ENCODE measurements around the gene OSBPL10.

The OSBPL10 gene

DNA sequence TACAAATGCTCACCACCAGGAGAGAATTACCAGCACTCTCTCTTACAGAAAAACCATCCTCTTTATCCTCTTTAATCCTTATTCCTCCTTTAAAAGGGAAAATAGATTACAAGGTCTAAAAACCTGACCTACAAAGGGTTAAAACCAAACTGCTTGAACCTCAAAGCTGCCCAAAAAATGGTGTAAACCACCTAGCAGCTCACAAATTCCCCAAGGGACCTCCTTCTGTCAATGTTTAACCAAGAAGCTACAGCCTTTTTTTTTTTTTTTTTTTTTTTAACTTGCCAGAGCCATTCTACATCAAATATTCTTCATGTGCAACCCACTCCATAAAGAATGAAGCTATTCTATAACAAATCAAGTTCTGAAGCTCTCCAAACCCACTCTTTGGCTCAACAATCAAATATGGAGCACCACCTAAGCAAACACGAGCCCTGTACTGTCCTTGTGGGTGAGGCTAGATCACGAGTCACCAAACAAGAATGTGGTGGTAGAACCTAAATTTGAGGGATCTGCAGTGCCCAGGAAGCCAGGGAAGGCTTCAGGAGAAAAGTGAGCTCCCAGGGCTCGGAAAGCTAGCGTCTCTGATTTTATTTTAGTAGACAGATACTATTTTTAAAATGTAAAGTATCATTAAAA is 20.1 kb downstream of the OSBPL10 start:
- Histone ChIP-seq H3K9ac (ENCODE audit: low read depth, low read length, poor library complexity, severe bottlenecking) (no peak overlapping the region), H2AFZ (ENCODE audit: low read length) (no peak overlapping the region)

GRCh38 chr3:31959951-31960792 is 20.9 kb downstream of the OSBPL10 start:
- Histone ChIP-seq H3K79me2 (ENCODE audit: insufficient read depth, low read length) (no peaks in the 10 kb centered on the region), H3K4me1 (ENCODE audit: insufficient read depth, low read length, poor library complexity, severe bottlenecking) (no peaks in the 10 kb centered on the region), H3K9ac (ENCODE audit: low read depth, low read length, poor library complexity, severe bottlenecking) (no peak overlapping the region), H4K20me1 (ENCODE audit: insufficient read depth, low read length, poor library complexity, severe bottlenecking) (no peaks in the 10 kb centered on the region), H3K9me3 (ENCODE audit: insufficient read depth, low read depth, low read length) (no peaks in the 10 kb centered on the region), H3K27me3 (ENCODE audit: insufficient read depth, low read length, poor library complexity, severe bottlenecking) (no peaks in the 10 kb centered on the region), H3K9me2 (replicated peaks; ENCODE audit: low read depth, low read length) (no peaks in the 10 kb centered on the region), H2AFZ (ENCODE audit: low read length) (no peak overlapping the region), H3F3A (ENCODE audit: low read depth) (no peaks in the 10 kb centered on the region), H3K4me2 (ENCODE audit: low read depth, low read length, poor library complexity, severe bottlenecking) (no peak overlapping the region), H3K36me3 (ENCODE audit: insufficient read depth, low read length) (no peaks in the 10 kb centered on the region), H3K4me3 (ENCODE audit: low read length, poor library complexity, severe bottlenecking) (no peak overlapping the region)
- no peak for TF ChIP-seq EZH2phosphoT487 (IDR thresholded peaks at IDR 0.05; ENCODE audit: borderline replicate concordance)
- TF ChIP-seq, protein P1, sequence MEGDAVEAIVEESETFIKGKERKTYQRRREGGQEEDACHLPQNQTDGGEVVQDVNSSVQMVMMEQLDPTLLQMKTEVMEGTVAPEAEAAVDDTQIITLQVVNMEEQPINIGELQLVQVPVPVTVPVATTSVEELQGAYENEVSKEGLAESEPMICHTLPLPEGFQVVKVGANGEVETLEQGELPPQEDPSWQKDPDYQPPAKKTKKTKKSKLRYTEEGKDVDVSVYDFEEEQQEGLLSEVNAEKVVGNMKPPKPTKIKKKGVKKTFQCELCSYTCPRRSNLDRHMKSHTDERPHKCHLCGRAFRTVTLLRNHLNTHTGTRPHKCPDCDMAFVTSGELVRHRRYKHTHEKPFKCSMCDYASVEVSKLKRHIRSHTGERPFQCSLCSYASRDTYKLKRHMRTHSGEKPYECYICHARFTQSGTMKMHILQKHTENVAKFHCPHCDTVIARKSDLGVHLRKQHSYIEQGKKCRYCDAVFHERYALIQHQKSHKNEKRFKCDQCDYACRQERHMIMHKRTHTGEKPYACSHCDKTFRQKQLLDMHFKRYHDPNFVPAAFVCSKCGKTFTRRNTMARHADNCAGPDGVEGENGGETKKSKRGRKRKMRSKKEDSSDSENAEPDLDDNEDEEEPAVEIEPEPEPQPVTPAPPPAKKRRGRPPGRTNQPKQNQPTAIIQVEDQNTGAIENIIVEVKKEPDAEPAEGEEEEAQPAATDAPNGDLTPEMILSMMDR (conservative IDR thresholded peaks at IDR 0.05; ENCODE audit: low read length): no peak

More for the DNA sequence above, 20.1 kb downstream of the OSBPL10 start:
- H3K4me1 ChIP-seq (ENCODE audit: insufficient read depth, low read length, poor library complexity, severe bottlenecking): no peaks in the 10 kb centered on the region
- H3K4me3 ChIP-seq (ENCODE audit: low read length, poor library complexity, severe bottlenecking): no peak overlapping the region
- no peaks in the 10 kb centered on the region for H3K27me3 ChIP-seq (ENCODE audit: insufficient read depth, low read length, poor library complexity, severe bottlenecking)
- H3F3A ChIP-seq (ENCODE audit: low read depth): no peaks in the 10 kb centered on the region
- no peak overlapping the region for H3K4me2 ChIP-seq (ENCODE audit: low read depth, low read length, poor library complexity, severe bottlenecking)
- no peaks in the 10 kb centered on the region for H3K9me2 ChIP-seq (replicated peaks; ENCODE audit: low read depth, low read length)
- H3K79me2 ChIP-seq (ENCODE audit: insufficient read depth, low read length): no peaks in the 10 kb centered on the region
- H3K36me3 ChIP-seq (ENCODE audit: insufficient read depth, low read length): no peaks in the 10 kb centered on the region
- no peaks in the 10 kb centered on the region for H3K9me3 ChIP-seq (ENCODE audit: insufficient read depth, low read depth, low read length)
- H4K20me1 ChIP-seq (ENCODE audit: insufficient read depth, low read length, poor library complexity, severe bottlenecking): no peaks in the 10 kb centered on the region
- TF ChIP-seq EZH2phosphoT487 (IDR thresholded peaks at IDR 0.05; ENCODE audit: borderline replicate concordance): no peak
- TF ChIP-seq, protein P1 (conservative IDR thresholded peaks at IDR 0.05; ENCODE audit: low read length): no peak

GRCh38 chr3:31959251-31959650 is 21.8 kb downstream of the OSBPL10 start:
- Histone ChIP-seq H3F3A (ENCODE audit: low read depth) (no peaks in the 10 kb centered on the region), H4K20me1 (ENCODE audit: insufficient read depth, low read length, poor library complexity, severe bottlenecking) (no peaks in the 10 kb centered on the region), H3K9me3 (ENCODE audit: insufficient read depth, low read depth, low read length) (no peaks in the 10 kb centered on the region), H3K27me3 (ENCODE audit: insufficient read depth, low read length, poor library complexity, severe bottlenecking) (no peaks in the 10 kb centered on the region), H3K9ac (ENCODE audit: low read depth, low read length, poor library complexity, severe bottlenecking) (no peak overlapping the region), H3K36me3 (ENCODE audit: insufficient read depth, low read length) (no peaks in the 10 kb centered on the region), H3K9me2 (replicated peaks; ENCODE audit: low read depth, low read length) (no peaks in the 10 kb centered on the region), H3K4me2 (ENCODE audit: low read depth, low read length, poor library complexity, severe bottlenecking) (no peak overlapping the region), H3K4me3 (ENCODE audit: low read length, poor library complexity, severe bottlenecking) (no peak overlapping the region), H3K79me2 (ENCODE audit: insufficient read depth, low read length) (no peaks in the 10 kb centered on the region), H3K4me1 (ENCODE audit: insufficient read depth, low read length, poor library complexity, severe bottlenecking) (no peaks in the 10 kb centered on the region), H2AFZ (ENCODE audit: low read length) (no peak overlapping the region)
- TF ChIP-seq EZH2phosphoT487 (IDR thresholded peaks at IDR 0.05; ENCODE audit: borderline replicate concordance): no peak
- TF ChIP-seq, protein P1 (conservative IDR thresholded peaks at IDR 0.05; ENCODE audit: low read length): no peak

Data from Loucy (cell line).